K562 (cell line): ENCODE data around the gene AJM1. TPM values are rescaled to one million over a fixed set of nuclear protein-coding genes. Genes with fewer than 3 reads are reported as not detected.
A peak's percentile ranks its signal among the peaks of the same experiment; 100 is the strongest.

Source experiments
- CBX1 ChIP-seq: sonication (generic); IDR thresholded peaks from 2 replicates; pipeline ENCODE4 v1.6.1; 2016; ENCODE audit warnings: antibody characterized with exemption, low read depth, mild to moderate bottlenecking
- FIP1L1 ChIP-seq: fragments of 200-400 bp; formaldehyde crosslinking; IDR thresholded peaks from 2 replicates; pipeline ENCODE4 v1.6.1; 2018; ENCODE audit warnings: mild to moderate bottlenecking, low read depth, low read length; ENCODE audit not compliant: poor library complexity, severe bottlenecking
- FOXP1 ChIP-seq: sonication (generic); formaldehyde crosslinking; IDR thresholded peaks from 2 replicates; pipeline ENCODE4 v1.8.0; 2022; ENCODE audit warnings: mild to moderate bottlenecking, missing genetic modification reagents
- POLR2G ChIP-seq: fragments of 200-400 bp; formaldehyde crosslinking; IDR thresholded peaks from 2 replicates; pipeline ENCODE4 v1.6.1; 2017; ENCODE audit warnings: low read depth, mild to moderate bottlenecking, antibody characterized with exemption, low read length, moderate library complexity
- RBFOX2 ChIP-seq: fragments of 200-400 bp; formaldehyde crosslinking; IDR thresholded peaks from 2 replicates; pipeline ENCODE4 v1.6.1; 2017; ENCODE audit warnings: low read depth, mild to moderate bottlenecking, low read length, moderate library complexity
- SMAD4 ChIP-seq: fragments of 250-450 bp; sonication (Bioruptor Pico); conservative IDR thresholded peaks from 2 replicates; pipeline ENCODE4 v1.8.0; 2021; ENCODE audit warnings: inconsistent platforms, mild to moderate bottlenecking, moderate library complexity
- TCF15 ChIP-seq: fragments of 250-450 bp; sonication (Bioruptor Pico); IDR thresholded peaks from 2 replicates; pipeline ENCODE4 v1.8.0; 2022; ENCODE audit warnings: moderate library complexity, mild to moderate bottlenecking, inconsistent platforms
- ZFP1 ChIP-seq: fragments of 450-650 bp; formaldehyde crosslinking; IDR thresholded peaks from 2 replicates; pipeline ENCODE4 v1.4.0; 2020; ENCODE audit warnings: mild to moderate bottlenecking, mixed read lengths
- ZKSCAN8 ChIP-seq: fragments of 200-800 bp; sonication (Bioruptor generic); IDR thresholded peaks from 2 replicates; pipeline ENCODE4 v1.6.1; 2016; ENCODE audit warnings: missing genetic modification characterization, missing compliant biosample characterization
- ZNF133 ChIP-seq: fragments of 250-450 bp; sonication (Bioruptor Pico); IDR thresholded peaks from 2 replicates; pipeline ENCODE4 v1.4.0; 2020; ENCODE audit warnings: mild to moderate bottlenecking
- ZNF316 ChIP-seq: fragments of 450-650 bp; IDR thresholded peaks from 2 replicates; pipeline ENCODE4 v1.6.1; 2016
- polyA plus RNA-seq, 8 experiments: library from polyadenylated mRNA; depleted of rRNA in 4 of 8; stranded (reverse) in 5 of 8; unstranded in 3 of 8; fragments of >200 nt; fragmentation: Nextera tagmentation in 2 of 8; fragmentation: Illumina TruSeq in 1 of 8; extraction: Ambion mirVana in 2 of 8; extraction: Trizol in 1 of 8; gene quantifications; 2 replicates each; pipeline versions ENCODE4 v1.2.1 to v1.2.3, GENCODE V29; 2011 to 2014; ENCODE audit warnings: inconsistent platforms in 1 of 8, missing spikeins in 1 of 8
- total RNA-seq, 7 experiments: library from RNA; depleted of rRNA in 6 of 7; stranded (reverse); fragments of >200 nt in 6 of 7; fragmentation: Illumina TruSeq in 2 of 7; extraction: Trizol in 2 of 7; gene quantifications; 2 replicates each; pipeline versions ENCODE4 v1.2.1 to v1.2.3, GENCODE V29; 2011 to 2021; ENCODE audit warnings: low replicate concordance in 1 of 7
- TF ChIP-seq, protein P1 (sequence below), 2 experiments: fragments of 250-450 bp in 1 of 2; fragments of 450-650 bp in 1 of 2; sonication (Bioruptor Pico) in 1 of 2; IDR thresholded peaks; 2 replicates each; pipeline versions ENCODE4 v1.6.1 to v1.8.0; 2016 to 2021; ENCODE audit warnings: mild to moderate bottlenecking in 2 of 2, moderate library complexity in 2 of 2, missing compliant biosample characterization in 1 of 2, missing genetic modification characterization in 1 of 2

The AJM1 gene
- total and polyA plus RNA-seq, 9 of the 15 experiments (the other 6 are each of a cell fraction or from before 2014, with no cell fraction given), result 0.01 to 3.7 (median 0.65) TPM; not detected in 1

DNA sequence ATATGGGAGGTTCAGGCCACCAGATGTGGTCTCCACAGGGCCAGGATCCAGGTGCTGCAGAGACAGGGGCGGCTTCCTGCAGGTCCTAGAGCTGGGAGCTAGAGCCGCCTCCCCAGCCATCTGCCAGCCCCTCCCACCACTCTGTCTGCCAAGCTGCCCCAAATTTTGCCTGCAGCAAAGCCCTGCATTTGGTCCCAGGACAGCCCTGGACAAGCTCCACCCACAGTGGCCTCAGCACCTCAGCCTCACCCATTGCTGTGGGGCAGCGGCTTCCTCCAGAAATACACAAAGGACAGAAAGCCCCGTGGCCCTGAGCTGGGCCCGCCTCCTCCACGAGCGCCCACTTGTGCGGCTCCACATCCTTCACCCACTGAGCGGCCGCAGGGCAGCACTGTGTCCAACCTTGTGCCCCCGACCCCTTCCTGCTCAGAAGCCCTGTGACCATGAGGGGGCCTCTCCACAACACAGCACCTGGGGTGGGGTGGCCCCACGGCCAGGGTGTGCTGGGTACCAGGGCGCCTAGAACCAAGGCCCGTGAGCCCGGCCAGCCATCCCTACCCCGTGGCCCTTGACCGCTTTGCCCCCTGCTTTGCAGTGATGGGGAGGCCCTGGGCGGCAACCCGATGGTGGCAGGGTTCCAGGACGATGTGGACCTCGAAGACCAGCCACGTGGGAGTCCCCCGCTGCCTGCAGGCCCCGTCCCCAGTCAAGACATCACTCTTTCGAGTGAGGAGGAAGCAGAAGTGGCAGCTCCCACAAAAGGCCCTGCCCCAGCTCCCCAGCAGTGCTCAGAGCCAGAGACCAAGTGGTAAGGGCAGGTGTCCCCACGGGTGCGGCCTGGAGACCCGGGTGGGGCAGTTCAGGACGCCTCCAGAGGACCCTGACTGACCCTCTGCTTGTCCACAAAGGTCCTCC lies 3.7 kb upstream of the AJM1 start (continued):
- no peak for TF ChIP-seq SMAD4 (CRISPR knock-in tag)
- no peak for TF ChIP-seq FOXP1 (CRISPR knock-in tag)
- peak; percentile 39 for TF ChIP-seq RBFOX2
- TF ChIP-seq TCF15, result no peak
- TF ChIP-seq, protein P1, sequence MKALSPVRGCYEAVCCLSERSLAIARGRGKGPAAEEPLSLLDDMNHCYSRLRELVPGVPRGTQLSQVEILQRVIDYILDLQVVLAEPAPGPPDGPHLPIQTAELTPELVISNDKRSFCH (CRISPR knock-in tag; IDR thresholded peaks at IDR 0.05), result no peak
- TF ChIP-seq, protein P1 (tag; IDR thresholded peaks at IDR 0.05), result no peak
- peak; percentile 10 for TF ChIP-seq FIP1L1
- peak; percentile 74 for TF ChIP-seq POLR2G
- TF ChIP-seq ZNF316, result no peak
- peak; percentile 24; the same call in 1 of the 2 replicates for TF ChIP-seq CBX1
- no peak for TF ChIP-seq ZKSCAN8
- no peak for TF ChIP-seq ZFP1
- TF ChIP-seq ZNF133 (CRISPR knock-in tag), result no peak
